Measurements from ENCODE around the gene OR7G2. TPM values are rescaled to one million over a fixed set of nuclear protein-coding genes. Genes with fewer than 3 reads are reported as not detected.

Gene OR7G2
- total RNA-seq, result not detected in 2 replicates
- polyA plus RNA-seq, result not detected in 2 replicates
- polyA plus RNA-seq (2012), result not detected in 2 replicates
- not detected in 2 replicates for polyA minus RNA-seq (ENCODE audit: low replicate concordance)

DNA sequence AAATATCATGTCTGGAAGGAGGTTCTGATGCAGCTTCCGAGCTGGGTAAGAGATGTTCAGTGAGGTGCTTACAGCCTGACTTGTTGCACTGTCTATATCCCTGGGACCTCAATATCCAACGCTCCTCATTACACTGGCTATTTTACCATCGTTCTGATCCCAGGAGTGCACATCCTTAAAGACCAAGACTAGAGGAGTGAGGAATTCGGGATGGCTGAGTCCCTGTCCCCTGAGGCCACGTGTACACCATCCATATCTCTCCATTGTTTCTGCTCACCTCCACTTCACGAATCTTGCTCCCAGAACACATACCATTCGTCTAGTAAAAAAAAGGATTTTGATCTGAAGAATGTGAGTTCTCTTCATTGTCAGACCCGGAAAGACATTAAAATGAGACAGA lies at the start of gene OR7G2:
TSS of gene OR7G2 (minus strand) at position 101 of the 400 bp plus-strand sequence. CDS start 4,232 bp downstream, outside the sequence.
- Histone ChIP-seq H3K4me1 (ENCODE audit: control insufficient read depth, extremely low read depth, insufficient read depth, low read length) (no peaks in the 10 kb centered on the region), H4K20me1 (ENCODE audit: control insufficient read depth, extremely low read depth, insufficient read depth, low read length) (no peaks in the 10 kb centered on the region), H3K4me3 (replicated peaks in 1 of 4; ENCODE audit: control extremely low read depth in 1 of 4, insufficient read depth in 1 of 4, low read depth in 3 of 4, low read length in 4 of 4) (no peak within 1 kb of the TSS), H3K9ac (ENCODE audit: insufficient read depth, low read length) (no peak within 1 kb of the TSS), H2AFZ (ENCODE audit: low read length) (no peak within 1 kb of the TSS), H3K36me3 (ENCODE audit: control insufficient read depth, insufficient read depth, low read length) (no peaks in the 10 kb centered on the region), H3K27ac (ENCODE audit: insufficient read depth, low read length) (no peak within 1 kb of the TSS), H3K4me2 (ENCODE audit: extremely low read depth, insufficient read depth, low read length) (no peak within 1 kb of the TSS), H3K9me3 (ENCODE audit: control insufficient read depth, insufficient read depth, low read depth, low read length) (no peaks in the 10 kb centered on the region), H3K79me2 (ENCODE audit: control insufficient read depth, insufficient read depth, low read length) (no peaks in the 10 kb centered on the region), H3K27me3 (ENCODE audit: control insufficient read depth, insufficient read depth, low read length) (no peaks in the 10 kb centered on the region)
- DNase-seq (ENCODE audit: low read depth in 2 of 2), result no peak
- TF ChIP-seq EZH2 (IDR thresholded peaks at IDR 0.05; ENCODE audit: low read length, missing control alignments), result no peak
- TF ChIP-seq, protein P1, sequence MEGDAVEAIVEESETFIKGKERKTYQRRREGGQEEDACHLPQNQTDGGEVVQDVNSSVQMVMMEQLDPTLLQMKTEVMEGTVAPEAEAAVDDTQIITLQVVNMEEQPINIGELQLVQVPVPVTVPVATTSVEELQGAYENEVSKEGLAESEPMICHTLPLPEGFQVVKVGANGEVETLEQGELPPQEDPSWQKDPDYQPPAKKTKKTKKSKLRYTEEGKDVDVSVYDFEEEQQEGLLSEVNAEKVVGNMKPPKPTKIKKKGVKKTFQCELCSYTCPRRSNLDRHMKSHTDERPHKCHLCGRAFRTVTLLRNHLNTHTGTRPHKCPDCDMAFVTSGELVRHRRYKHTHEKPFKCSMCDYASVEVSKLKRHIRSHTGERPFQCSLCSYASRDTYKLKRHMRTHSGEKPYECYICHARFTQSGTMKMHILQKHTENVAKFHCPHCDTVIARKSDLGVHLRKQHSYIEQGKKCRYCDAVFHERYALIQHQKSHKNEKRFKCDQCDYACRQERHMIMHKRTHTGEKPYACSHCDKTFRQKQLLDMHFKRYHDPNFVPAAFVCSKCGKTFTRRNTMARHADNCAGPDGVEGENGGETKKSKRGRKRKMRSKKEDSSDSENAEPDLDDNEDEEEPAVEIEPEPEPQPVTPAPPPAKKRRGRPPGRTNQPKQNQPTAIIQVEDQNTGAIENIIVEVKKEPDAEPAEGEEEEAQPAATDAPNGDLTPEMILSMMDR (conservative IDR thresholded peaks at IDR 0.05 in 1 of 2, IDR thresholded peaks at IDR 0.05 in 1 of 2; ENCODE audit: low read depth in 1 of 2, low read length in 2 of 2), result no peak

GRCh38 chr19:9156304-9156703 lies 49.0 kb upstream of the OR7G2 start:
- H3K4me3 ChIP-seq (replicated peaks in 1 of 4; ENCODE audit: control extremely low read depth in 1 of 4, insufficient read depth in 1 of 4, low read depth in 3 of 4, low read length in 4 of 4), result no peak overlapping the region
- no peaks in the 10 kb centered on the region for H4K20me1 ChIP-seq (ENCODE audit: control insufficient read depth, extremely low read depth, insufficient read depth, low read length)
- DNase-seq (ENCODE audit: low read depth in 2 of 2), result no peak
- H3K4me1 ChIP-seq (ENCODE audit: control insufficient read depth, extremely low read depth, insufficient read depth, low read length), result no peaks in the 10 kb centered on the region
- peaks cover 12% of the 10 kb centered on the region for H3K9me3 ChIP-seq (ENCODE audit: control insufficient read depth, insufficient read depth, low read depth, low read length)
- no peak for TF ChIP-seq EZH2 (IDR thresholded peaks at IDR 0.05; ENCODE audit: low read length, missing control alignments)
- TF ChIP-seq, protein P1 (conservative IDR thresholded peaks at IDR 0.05 in 1 of 2, IDR thresholded peaks at IDR 0.05 in 1 of 2; ENCODE audit: low read depth in 1 of 2, low read length in 2 of 2), result no peak
- peaks cover 34% of the 10 kb centered on the region for H3K36me3 ChIP-seq (ENCODE audit: control insufficient read depth, insufficient read depth, low read length)
- H2AFZ ChIP-seq (ENCODE audit: low read length), result no peak overlapping the region
- H3K27ac ChIP-seq (ENCODE audit: insufficient read depth, low read length), result no peak overlapping the region
- H3K9ac ChIP-seq (ENCODE audit: insufficient read depth, low read length), result no peak overlapping the region
- H3K79me2 ChIP-seq (ENCODE audit: control insufficient read depth, insufficient read depth, low read length), result peaks cover 21% of the 10 kb centered on the region
- no peaks in the 10 kb centered on the region for H3K27me3 ChIP-seq (ENCODE audit: control insufficient read depth, insufficient read depth, low read length)
- no peak overlapping the region for H3K4me2 ChIP-seq (ENCODE audit: extremely low read depth, insufficient read depth, low read length)

DNA sequence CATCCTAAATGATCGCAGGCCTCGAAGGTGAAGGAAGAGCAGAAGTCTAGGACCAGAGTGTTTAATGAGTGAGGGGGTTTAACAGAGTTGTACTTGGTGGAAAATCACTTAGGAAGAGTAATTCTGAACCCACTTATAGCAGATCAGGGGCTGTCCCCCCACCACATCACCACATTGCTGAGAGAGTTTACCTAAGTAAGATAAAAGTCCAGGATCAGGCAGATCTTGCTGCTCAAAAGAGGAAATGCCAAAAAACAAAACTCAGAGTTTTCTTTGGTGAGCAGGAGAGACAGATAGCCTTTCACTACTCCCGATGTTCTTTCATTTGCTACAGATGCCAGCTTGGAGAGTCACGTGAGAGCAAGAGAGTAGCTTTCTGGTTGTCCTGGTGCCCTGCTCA lies 48.3 kb upstream of the OR7G2 start:
- Histone ChIP-seq H3K4me3 (replicated peaks in 1 of 4; ENCODE audit: control extremely low read depth in 1 of 4, insufficient read depth in 1 of 4, low read depth in 3 of 4, low read length in 4 of 4) (no peak overlapping the region), H3K79me2 (ENCODE audit: control insufficient read depth, insufficient read depth, low read length) (peaks cover 27% of the 10 kb centered on the region), H3K36me3 (ENCODE audit: control insufficient read depth, insufficient read depth, low read length) (peaks cover 27% of the 10 kb centered on the region), H3K4me2 (ENCODE audit: extremely low read depth, insufficient read depth, low read length) (no peak overlapping the region), H3K4me1 (ENCODE audit: control insufficient read depth, extremely low read depth, insufficient read depth, low read length) (no peaks in the 10 kb centered on the region), H2AFZ (ENCODE audit: low read length) (no peak overlapping the region), H3K9me3 (ENCODE audit: control insufficient read depth, insufficient read depth, low read depth, low read length) (peaks cover 5% of the 10 kb centered on the region), H3K27ac (ENCODE audit: insufficient read depth, low read length) (no peak overlapping the region), H4K20me1 (ENCODE audit: control insufficient read depth, extremely low read depth, insufficient read depth, low read length) (no peaks in the 10 kb centered on the region), H3K27me3 (ENCODE audit: control insufficient read depth, insufficient read depth, low read length) (no peaks in the 10 kb centered on the region), H3K9ac (ENCODE audit: insufficient read depth, low read length) (no peak overlapping the region)
- TF ChIP-seq, protein P1 (conservative IDR thresholded peaks at IDR 0.05 in 1 of 2, IDR thresholded peaks at IDR 0.05 in 1 of 2; ENCODE audit: low read depth in 1 of 2, low read length in 2 of 2), result no peak
- TF ChIP-seq EZH2 (IDR thresholded peaks at IDR 0.05; ENCODE audit: low read length, missing control alignments), result no peak
- DNase-seq (ENCODE audit: low read depth in 2 of 2), result no peak
